ENCODE results near the gene METTL6.

Gene METTL6

DNA sequence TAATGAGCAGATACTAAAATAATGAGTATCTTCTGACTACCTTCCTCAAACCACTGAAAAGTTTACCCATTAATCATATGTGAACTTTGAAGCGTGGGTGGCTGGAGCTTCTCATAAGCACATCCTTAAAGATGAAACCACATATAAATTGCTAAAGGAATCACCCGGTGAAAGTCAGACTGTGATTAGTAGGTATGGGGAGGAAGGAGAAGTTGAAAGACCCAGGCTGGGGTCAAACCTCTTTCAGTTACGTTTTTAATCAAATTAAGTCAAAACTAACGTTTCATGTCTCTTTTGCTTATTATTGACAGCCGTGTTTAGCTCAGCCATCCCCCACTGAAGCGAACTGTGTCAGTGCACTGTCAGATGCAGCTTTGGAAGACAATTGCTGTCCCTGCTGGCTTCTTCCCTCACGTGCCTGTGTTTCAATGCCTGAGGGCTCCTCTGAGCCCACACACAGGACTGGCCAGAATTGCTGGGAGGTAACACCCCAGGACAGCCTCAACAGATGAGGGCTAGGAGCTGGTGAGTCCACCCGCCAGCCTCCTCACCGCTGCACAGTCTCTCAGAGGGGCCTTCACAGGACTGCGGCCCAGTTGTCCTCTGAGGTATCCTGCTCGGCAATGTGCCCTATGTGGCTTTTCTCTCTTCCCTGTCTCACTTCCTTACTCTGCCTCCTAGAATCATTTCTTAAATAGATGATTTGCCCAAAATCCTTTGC, 65.7 kb downstream of the METTL6 start:
- DNase-seq, result no peak

DNA sequence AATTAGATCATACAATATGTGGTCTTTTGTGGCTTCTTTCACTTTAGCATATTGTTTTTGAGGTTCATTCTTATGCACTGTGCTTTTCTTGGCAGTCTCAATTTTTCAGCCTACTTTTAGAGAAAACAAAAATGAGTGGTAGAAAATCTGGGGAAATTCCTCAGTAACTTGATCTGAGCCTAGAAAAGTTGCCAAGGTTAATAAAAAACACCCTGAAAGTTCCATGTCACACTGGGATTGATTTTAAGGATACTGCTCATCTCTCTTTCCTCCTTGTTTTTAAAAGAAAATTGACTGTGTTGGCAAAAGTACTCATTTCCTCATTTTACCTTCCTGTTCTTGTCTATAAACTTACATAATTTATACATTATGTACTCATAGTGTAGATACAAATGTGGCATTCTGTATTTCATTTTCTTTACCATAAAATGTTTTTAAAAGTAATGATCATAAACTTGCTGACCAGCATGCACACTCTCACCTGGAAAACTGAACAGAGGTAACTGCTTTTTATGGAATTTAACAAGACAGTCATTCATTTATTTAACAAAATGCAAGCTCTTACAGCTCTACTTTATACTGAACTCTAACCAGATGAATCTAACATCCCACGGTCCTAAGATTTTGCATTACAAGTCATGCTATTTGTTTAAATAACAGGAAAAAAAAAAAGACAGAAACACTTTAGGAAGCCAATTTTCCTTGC, 66.4 kb downstream of the METTL6 start:
- DNase-seq, result no peak

All from NCI-H2081 treated with DMSO at 0.1 percent for 48 hours (cell line).